HepG2 (cell line): ENCODE results near the gene PLIN3. TPM values are rescaled to one million over a fixed set of nuclear protein-coding genes. Genes with fewer than 3 reads are reported as not detected.
A peak's percentile ranks its signal among the peaks of the same experiment; 100 is the strongest.

ENCODE experiments used
- FOXK1 ChIP-seq: sonication (generic); formaldehyde crosslinking; IDR thresholded peaks from 2 replicates; pipeline ENCODE4 v1.4.0; 2020; ENCODE audit warnings: low read depth, missing genetic modification reagents, borderline replicate concordance
- HCFC1 ChIP-seq: fragments of 150-350 bp; IDR thresholded peaks from 2 replicates; pipeline ENCODE4 v1.6.1; 2014; ENCODE audit warnings: low read depth, low read length
- HOXD1 ChIP-seq: sonication (generic); formaldehyde crosslinking; IDR thresholded peaks from 2 replicates; pipeline ENCODE4 v1.5.0; 2020; ENCODE audit warnings: missing genetic modification reagents
- KDM6A ChIP-seq: IDR thresholded peaks from 2 replicates; pipeline ENCODE4 v1.6.1; 2016; ENCODE audit warnings: low read depth
- RFX5 ChIP-seq: IDR thresholded peaks from 2 replicates; pipeline ENCODE4 v1.6.1; 2011; ENCODE audit warnings: low read depth, low read length, improper control_type of control experiment
- TCF7 ChIP-seq: sonication (generic); IDR thresholded peaks from 2 replicates; pipeline ENCODE4 v1.6.1; 2016; ENCODE audit warnings: antibody characterized with exemption, low read depth
- TFDP2 ChIP-seq: sonication (generic); formaldehyde crosslinking; IDR thresholded peaks from 2 replicates; pipeline ENCODE4 v1.4.0; 2020; ENCODE audit warnings: missing genetic modification reagents
- TOPORS ChIP-seq: sonication (generic); formaldehyde crosslinking; IDR thresholded peaks from 2 replicates; pipeline ENCODE4 v1.8.0; 2023; ENCODE audit warnings: mild to moderate bottlenecking, missing genetic modification reagents
- ZBTB1 ChIP-seq: sonication (generic); formaldehyde crosslinking; IDR thresholded peaks from 2 replicates; pipeline ENCODE4 v1.4.0; 2020; ENCODE audit warnings: missing genetic modification reagents, borderline replicate concordance
- ZBTB33 ChIP-seq: sonication (generic); formaldehyde crosslinking; IDR thresholded peaks from 2 replicates; pipeline ENCODE4 v1.4.0; 2020; ENCODE audit warnings: missing genetic modification reagents
- ZNF407 ChIP-seq: sonication (generic); formaldehyde crosslinking; IDR thresholded peaks from one replicate; pipeline ENCODE4 v1.5.1; 2020; ENCODE audit warnings: mild to moderate bottlenecking, missing genetic modification reagents; ENCODE audit errors: not compliant biosample characterization
- ZNF652 ChIP-seq: IDR thresholded peaks from 2 replicates; pipeline ENCODE4 v1.6.1; 2016; ENCODE audit warnings: low read depth, borderline replicate concordance
- ZNF670 ChIP-seq: sonication (generic); formaldehyde crosslinking; IDR thresholded peaks from 2 replicates; pipeline ENCODE4 v1.8.0; 2022; ENCODE audit warnings: mild to moderate bottlenecking, missing genetic modification reagents, borderline replicate concordance
- ZNF883 ChIP-seq: sonication (generic); formaldehyde crosslinking; IDR thresholded peaks from 2 replicates; pipeline ENCODE4 v1.5.1; 2020; ENCODE audit warnings: mild to moderate bottlenecking, missing genetic modification reagents; ENCODE audit errors: not compliant biosample characterization
- ZSCAN9 ChIP-seq: IDR thresholded peaks from 2 replicates; pipeline ENCODE4 v1.6.1; 2016; ENCODE audit warnings: borderline replicate concordance
- ZXDC ChIP-seq: sonication (generic); formaldehyde crosslinking; IDR thresholded peaks from 2 replicates; pipeline ENCODE4 v1.5.0; 2020; ENCODE audit warnings: mild to moderate bottlenecking, missing genetic modification reagents
- polyA plus RNA-seq, 8 experiments: library from polyadenylated mRNA; depleted of rRNA in 3 of 8; stranded (reverse) in 7 of 8; unstranded in 1 of 8; fragments of >200 nt; fragmentation: Illumina TruSeq in 4 of 8; extraction: Trizol in 4 of 8; gene quantifications; 2 replicates each; pipeline versions ENCODE4 v1.2.1 to v1.2.3, GENCODE V29; 2011 to 2016; ENCODE audit warnings: low read depth in 4 of 8, missing spikeins in 1 of 8, mixed read lengths in 1 of 8; ENCODE audit not compliant: insufficient read depth in 1 of 8
- total RNA-seq, 5 experiments: library from RNA; depleted of rRNA; stranded (reverse); fragments of >200 nt; fragmentation: Illumina TruSeq; extraction: Trizol; gene quantifications; 2 replicates each; pipeline ENCODE4 v1.2.3, GENCODE V29; 2016; ENCODE audit warnings: low read depth in 1 of 5

Gene PLIN3
- total and polyA plus RNA-seq, 2 of the 13 experiments (the other 11 are each of a cell fraction or from before 2014, with no cell fraction given): 49.3 to 57.9 TPM

- TF ChIP-seq HCFC1 (no peak), TOPORS (CRISPR knock-in tag) (no peak), RFX5 (no peak), TCF7 (no peak), ZXDC (no peak), TFDP2 (CRISPR knock-in tag) (no peak), KDM6A (no peak), FOXK1 (CRISPR knock-in tag) (no peak), ZNF883 (CRISPR knock-in tag) (no peak), ZSCAN9 (CRISPR knock-in tag) (no peak), ZBTB33 (CRISPR knock-in tag) (peak; percentile 88), HOXD1 (CRISPR knock-in tag) (no peak), ZNF407 (CRISPR knock-in tag) (no peak), ZNF652 (CRISPR knock-in tag) (no peak), ZBTB1 (CRISPR knock-in tag) (no peak), ZNF670 (CRISPR knock-in tag) (no peak)
Measured at GRCh38 chr19:4851551-4852290, 15.7 kb downstream of the PLIN3 start (continued).
